Esophagus squamous epithelium (tissue), 5 donors: ENCODE measurements around the gene PPP3CA. TPM values are rescaled to one million over a fixed set of nuclear protein-coding genes. Genes with fewer than 3 reads are reported as not detected.

Source experiments
- DNase-seq: peaks from one replicate; lab custom pipeline; 2025; lab: John Stamatoyannopoulos, UW
- H3K27ac ChIP-seq, 4 donors: fragments of 200-600 bp; sonication (generic); one replicate each; pipeline ENCODE4 v1.5.1; 2016 to 2019; ENCODE audit warnings: mild to moderate bottlenecking in 1 of 4
- H3K27me3 ChIP-seq, 4 donors: fragments of 200-600 bp; sonication (generic); 1 replicate in 3 of 4; 2 replicates in 1 of 4; pipeline versions ENCODE4 v1.5.1 to v1.6.0; 2017 to 2021; ENCODE audit warnings: antibody characterized with exemption in 1 of 4
- H3K36me3 ChIP-seq, 3 donors: fragments of 200-600 bp; sonication (generic); one replicate each; pipeline ENCODE4 v1.5.1; 2016 to 2019
- H3K4me1 ChIP-seq, 3 donors: fragments of 200-600 bp; sonication (generic); one replicate each; pipeline ENCODE4 v1.5.1; 2017 to 2019
- H3K4me3 ChIP-seq, 4 donors: fragments of 200-600 bp; sonication (generic); 1 replicate in 3 of 4; 2 replicates in 1 of 4; pipeline ENCODE4 v1.5.1; 2016 to 2019; ENCODE audit warnings: mild to moderate bottlenecking in 2 of 4, moderate library complexity in 1 of 4
- H3K9me3 ChIP-seq, 3 donors: fragments of 200-600 bp; sonication (generic); one replicate each; pipeline ENCODE4 v1.5.1; 2016 to 2019
- CTCF ChIP-seq, 6 experiments: fragments of 450-650 bp in 4 of 6; fragments of 200-600 bp in 2 of 6; sonication (generic) in 2 of 6; IDR thresholded peaks; one replicate each; pipeline ENCODE4 v1.5.1; 2016 to 2019; ENCODE audit warnings: antibody characterized with exemption in 6 of 6, mild to moderate bottlenecking in 4 of 6, moderate library complexity in 4 of 6
- POLR2A ChIP-seq, 4 donors: fragments of 450-650 bp; IDR thresholded peaks; one replicate each; pipeline ENCODE4 v1.6.1; 2017; ENCODE audit warnings: antibody characterized with exemption in 4 of 4, mild to moderate bottlenecking in 4 of 4, moderate library complexity in 3 of 4
- WGBS, 2 donors: methylation state at CpG; one replicate each; pipeline ENCODE4 v1.1.5; 2018; 5-methylcytosine and 5-hydroxymethylcytosine counted together
- intact Hi-C: fragments of 100-400 bp; cut with DNase I; formaldehyde crosslinking; loops from one replicate; pipeline ENCODE4 v1.15.0; 2022
- total RNA-seq, 4 donors: library from RNA; depleted of rRNA; stranded (reverse); fragments of >200 nt; gene quantifications; one replicate each; pipeline ENCODE4 v1.1.0, GENCODE V29; 2016
- donor health status: DM: yes; HTN: yes; CAD: no.

Gene PPP3CA
- total RNA-seq, 4 donors from 2014 or later = 13.3 to 25.7 (median 17.5) TPM

GRCh38 chr4:101050837-101051205 is 296.5 kb downstream of the PPP3CA start:
- no peaks in the 10 kb centered on the region for H3K9me3 ChIP-seq
- intact Hi-C loops = no loop called here
- no peak for TF ChIP-seq POLR2A (IDR thresholded peaks at IDR 0.05)
- TF ChIP-seq CTCF (IDR thresholded peaks at IDR 0.05) = no peak
- no peak overlapping the region for H3K4me3 ChIP-seq
- WGBS, 2 donors = 75 to 92% methylated on average over 2 of the region's 2 CpGs
- H3K36me3 ChIP-seq = no peaks in the 10 kb centered on the region
- no peak for DNase-seq
- H3K4me1 ChIP-seq = no peaks in the 10 kb centered on the region
- H3K27ac ChIP-seq = no peak overlapping the region
- H3K27me3 ChIP-seq = no peaks in the 10 kb centered on the region

GRCh38 chr4:101050088-101050836 is 297.1 kb downstream of the PPP3CA start:
- intact Hi-C loops = no loop called here
- Histone ChIP-seq H3K36me3 (no peaks in the 10 kb centered on the region), H3K9me3 (no peaks in the 10 kb centered on the region), H3K4me3 (no peak overlapping the region), H3K27me3 (no peaks in the 10 kb centered on the region), H3K4me1 (no peaks in the 10 kb centered on the region), H3K27ac (no peak overlapping the region)
- DNase-seq = no peak
- no peak for TF ChIP-seq CTCF (IDR thresholded peaks at IDR 0.05)
- no peak for TF ChIP-seq POLR2A (IDR thresholded peaks at IDR 0.05)
- 86 to 89% methylated on average over 6 of the region's 6 CpGs for WGBS, 2 donors

DNA sequence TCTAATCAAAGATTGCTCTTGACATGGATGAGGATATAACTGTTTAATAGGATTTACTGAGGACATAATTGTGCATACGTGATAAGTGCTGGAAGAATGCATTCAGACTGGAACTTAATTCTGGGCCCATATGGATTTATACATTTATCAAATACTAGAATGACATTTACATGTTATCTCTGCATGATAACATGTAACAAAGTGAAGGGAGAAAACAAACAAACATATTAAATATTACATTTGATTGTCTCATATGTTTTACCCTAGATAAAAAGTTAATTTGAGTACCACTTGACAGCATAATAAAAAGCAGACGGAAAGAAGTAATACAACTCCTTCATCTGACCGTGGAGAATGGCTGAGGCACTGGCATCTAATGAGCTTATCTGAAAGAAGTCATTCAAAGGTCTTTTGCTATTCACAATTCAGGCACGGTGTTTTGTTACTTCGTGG is 297.8 kb downstream of the PPP3CA start:
- no peaks in the 10 kb centered on the region for H3K36me3 ChIP-seq

GRCh38 chr4:101044766-101045165 is 302.6 kb downstream of the PPP3CA start:
- intact Hi-C loops = no loop called here
- no peak for DNase-seq
- no peaks in the 10 kb centered on the region for H3K27me3 ChIP-seq
- H3K4me3 ChIP-seq = no peak overlapping the region
- H3K4me1 ChIP-seq = no peaks in the 10 kb centered on the region
- H3K27ac ChIP-seq = no peak overlapping the region
- no peaks in the 10 kb centered on the region for H3K36me3 ChIP-seq
- no peaks in the 10 kb centered on the region for H3K9me3 ChIP-seq
- TF ChIP-seq CTCF (IDR thresholded peaks at IDR 0.05) (no peak), POLR2A (IDR thresholded peaks at IDR 0.05) (no peak)
- WGBS, 2 donors = 90 to 100% methylated on average over 1 of the region's 1 CpG

More for the DNA sequence above, 297.8 kb downstream of the PPP3CA start:
- H3K9me3 ChIP-seq = no peaks in the 10 kb centered on the region
- TF ChIP-seq POLR2A (IDR thresholded peaks at IDR 0.05) (no peak), CTCF (IDR thresholded peaks at IDR 0.05) (no peak)
- no peaks in the 10 kb centered on the region for H3K27me3 ChIP-seq
- 85 to 86% methylated on average over 5 of the region's 5 CpGs for WGBS, 2 donors
- H3K27ac ChIP-seq = no peak overlapping the region
- no peaks in the 10 kb centered on the region for H3K4me1 ChIP-seq
- intact Hi-C loops = no loop called here
- H3K4me3 ChIP-seq = no peak overlapping the region
- DNase-seq = no peak

DNA sequence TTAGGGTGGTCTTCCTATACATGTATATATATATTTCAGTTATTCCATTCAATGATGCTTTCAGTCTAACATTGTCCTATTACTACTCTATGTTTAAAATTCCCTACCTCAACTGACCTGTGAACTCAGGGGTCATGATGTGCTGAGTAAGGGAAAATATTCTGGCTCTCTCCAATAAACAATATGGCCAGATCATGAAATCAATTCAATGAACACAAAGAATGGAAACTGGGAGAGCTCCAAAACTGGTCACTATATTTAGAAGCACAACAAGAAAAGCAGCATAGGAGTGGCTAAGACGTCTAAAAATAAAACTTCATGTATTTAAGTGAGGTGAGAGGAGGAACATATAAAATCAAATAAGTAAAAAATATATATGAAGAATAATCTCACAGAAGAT is 304.5 kb downstream of the PPP3CA start:
- intact Hi-C loops = no loop called here
- Histone ChIP-seq H3K4me1 (no peaks in the 10 kb centered on the region), H3K27me3 (no peaks in the 10 kb centered on the region), H3K27ac (no peak overlapping the region), H3K36me3 (peaks cover 0 to 12% (median 0%) of the 10 kb centered on the region in 3 donors), H3K9me3 (no peaks in the 10 kb centered on the region), H3K4me3 (no peak overlapping the region)
- WGBS, 2 donors = 47 to 85% methylated on average over 1 of the region's 1 CpG
- DNase-seq = no peak
- TF ChIP-seq POLR2A (IDR thresholded peaks at IDR 0.05) (no peak), CTCF (IDR thresholded peaks at IDR 0.05) (no peak)
